ENCODE measurements around the gene LETM1.

Gene LETM1

GRCh38 chr4:1870328-1870577, 14.3 kb upstream of the LETM1 start:
- H3K27me3 ChIP-seq (ENCODE audit: insufficient read depth, low read length): no peaks in the 10 kb centered on the region
- no peaks in the 10 kb centered on the region for H3K36me3 ChIP-seq (ENCODE audit: insufficient read depth, low read length)

GRCh38 chr4:1869530-1870327, 13.8 kb upstream of the LETM1 start:
- H3K27me3 ChIP-seq (ENCODE audit: insufficient read depth, low read length): no peaks in the 10 kb centered on the region

More at GRCh38 chr4:1870328-1870577, 14.3 kb upstream of the LETM1 start:
- Histone ChIP-seq H3K4me3 (ENCODE audit: low read length) (peak overlapping the region; percentile 86), H3K9me3 (ENCODE audit: low read length) (no peaks in the 10 kb centered on the region), H3K4me1 (ENCODE audit: insufficient read depth, low read length) (peaks cover 50% of the 10 kb centered on the region), H2AFZ (ENCODE audit: low read depth, low read length) (peak overlapping the region; percentile 58)

GRCh38 chr4:1868912-1869311, 13.0 kb upstream of the LETM1 start:
- Histone ChIP-seq H2AFZ (ENCODE audit: low read depth, low read length) (no peak overlapping the region), H3K4me1 (ENCODE audit: insufficient read depth, low read length) (peaks cover 58% of the 10 kb centered on the region), H3K36me3 (ENCODE audit: insufficient read depth, low read length) (no peaks in the 10 kb centered on the region), H3K9me3 (ENCODE audit: low read length) (no peaks in the 10 kb centered on the region), H3K27me3 (ENCODE audit: insufficient read depth, low read length) (no peaks in the 10 kb centered on the region), H3K4me3 (ENCODE audit: low read length) (no peak overlapping the region)

More at GRCh38 chr4:1869530-1870327, 13.8 kb upstream of the LETM1 start:
- Histone ChIP-seq H3K4me1 (ENCODE audit: insufficient read depth, low read length) (peaks cover 56% of the 10 kb centered on the region), H3K9me3 (ENCODE audit: low read length) (no peaks in the 10 kb centered on the region), H3K4me3 (ENCODE audit: low read length) (peak overlapping the region; percentile 86), H3K36me3 (ENCODE audit: insufficient read depth, low read length) (no peaks in the 10 kb centered on the region), H2AFZ (ENCODE audit: low read depth, low read length) (peak overlapping the region; percentile 58)

GRCh38 chr4:1868293-1868692, 12.3 kb upstream of the LETM1 start:
- peaks cover 58% of the 10 kb centered on the region for H3K4me1 ChIP-seq (ENCODE audit: insufficient read depth, low read length)
- H3K36me3 ChIP-seq (ENCODE audit: insufficient read depth, low read length): no peaks in the 10 kb centered on the region
- no peak overlapping the region for H2AFZ ChIP-seq (ENCODE audit: low read depth, low read length)
- H3K27me3 ChIP-seq (ENCODE audit: insufficient read depth, low read length): no peaks in the 10 kb centered on the region
- H3K9me3 ChIP-seq (ENCODE audit: low read length): no peaks in the 10 kb centered on the region
- H3K4me3 ChIP-seq (ENCODE audit: low read length): no peak overlapping the region

GRCh38 chr4:1866189-1866661, 10.3 kb upstream of the LETM1 start:
- no peaks in the 10 kb centered on the region for H3K27me3 ChIP-seq (ENCODE audit: insufficient read depth, low read length)
- H2AFZ ChIP-seq (ENCODE audit: low read depth, low read length): no peak overlapping the region
- no peaks in the 10 kb centered on the region for H3K36me3 ChIP-seq (ENCODE audit: insufficient read depth, low read length)
- no peaks in the 10 kb centered on the region for H3K9me3 ChIP-seq (ENCODE audit: low read length)
- H3K4me1 ChIP-seq (ENCODE audit: insufficient read depth, low read length): peaks cover 63% of the 10 kb centered on the region
- H3K4me3 ChIP-seq (ENCODE audit: low read length): no peak overlapping the region

- H2AFZ ChIP-seq (ENCODE audit: low read depth, low read length): no peak overlapping the region
- no peak overlapping the region for H3K4me3 ChIP-seq (ENCODE audit: low read length)
- H3K9me3 ChIP-seq (ENCODE audit: low read length): no peaks in the 10 kb centered on the region
- H3K4me1 ChIP-seq (ENCODE audit: insufficient read depth, low read length): peaks cover 55% of the 10 kb centered on the region
- no peaks in the 10 kb centered on the region for H3K36me3 ChIP-seq (ENCODE audit: insufficient read depth, low read length)
- H3K27me3 ChIP-seq (ENCODE audit: insufficient read depth, low read length): no peaks in the 10 kb centered on the region
Observed at GRCh38 chr4:1864076-1865008, 8.4 kb upstream of the LETM1 start.

GRCh38 chr4:1863297-1864033, 7.5 kb upstream of the LETM1 start:
- Histone ChIP-seq H3K36me3 (ENCODE audit: insufficient read depth, low read length) (no peaks in the 10 kb centered on the region), H3K9me3 (ENCODE audit: low read length) (no peaks in the 10 kb centered on the region), H3K27me3 (ENCODE audit: insufficient read depth, low read length) (no peaks in the 10 kb centered on the region), H3K4me1 (ENCODE audit: insufficient read depth, low read length) (peaks cover 58% of the 10 kb centered on the region), H3K4me3 (ENCODE audit: low read length) (no peak overlapping the region), H2AFZ (ENCODE audit: low read depth, low read length) (no peak overlapping the region)

GRCh38 chr4:1862961-1863296, 7.0 kb upstream of the LETM1 start:
- peaks cover 59% of the 10 kb centered on the region for H3K4me1 ChIP-seq (ENCODE audit: insufficient read depth, low read length)
- no peaks in the 10 kb centered on the region for H3K9me3 ChIP-seq (ENCODE audit: low read length)
- no peaks in the 10 kb centered on the region for H3K27me3 ChIP-seq (ENCODE audit: insufficient read depth, low read length)
- H3K4me3 ChIP-seq (ENCODE audit: low read length): no peak overlapping the region
- no peaks in the 10 kb centered on the region for H3K36me3 ChIP-seq (ENCODE audit: insufficient read depth, low read length)
- H2AFZ ChIP-seq (ENCODE audit: low read depth, low read length): no peak overlapping the region

GRCh38 chr4:1862055-1862911, 6.3 kb upstream of the LETM1 start:
- Histone ChIP-seq H3K9me3 (ENCODE audit: low read length) (no peaks in the 10 kb centered on the region), H3K4me1 (ENCODE audit: insufficient read depth, low read length) (peaks cover 66% of the 10 kb centered on the region), H2AFZ (ENCODE audit: low read depth, low read length) (no peak overlapping the region), H3K36me3 (ENCODE audit: insufficient read depth, low read length) (no peaks in the 10 kb centered on the region), H3K4me3 (ENCODE audit: low read length) (no peak overlapping the region), H3K27me3 (ENCODE audit: insufficient read depth, low read length) (no peaks in the 10 kb centered on the region)

GRCh38 chr4:1859389-1859753, 3.4 kb upstream of the LETM1 start:
- Histone ChIP-seq H3K27me3 (ENCODE audit: insufficient read depth, low read length) (no peaks in the 10 kb centered on the region), H3K4me1 (ENCODE audit: insufficient read depth, low read length) (peaks cover 54% of the 10 kb centered on the region), H3K4me3 (ENCODE audit: low read length) (no peak overlapping the region), H2AFZ (ENCODE audit: low read depth, low read length) (no peak overlapping the region), H3K9me3 (ENCODE audit: low read length) (no peaks in the 10 kb centered on the region), H3K36me3 (ENCODE audit: insufficient read depth, low read length) (no peaks in the 10 kb centered on the region)

- H2AFZ ChIP-seq (ENCODE audit: low read depth, low read length): no peak overlapping the region
- H3K27me3 ChIP-seq (ENCODE audit: insufficient read depth, low read length): no peaks in the 10 kb centered on the region
- peaks cover 45% of the 10 kb centered on the region for H3K4me1 ChIP-seq (ENCODE audit: insufficient read depth, low read length)
- H3K9me3 ChIP-seq (ENCODE audit: low read length): no peaks in the 10 kb centered on the region
- H3K4me3 ChIP-seq (ENCODE audit: low read length): no peak overlapping the region
- peaks cover 7% of the 10 kb centered on the region for H3K36me3 ChIP-seq (ENCODE audit: insufficient read depth, low read length)
Observed at GRCh38 chr4:1857931-1858330, 2.0 kb upstream of the LETM1 start.

- H2AFZ ChIP-seq (ENCODE audit: low read depth, low read length): peak overlapping the region; percentile 54
- H3K36me3 ChIP-seq (ENCODE audit: insufficient read depth, low read length): peaks cover 7% of the 10 kb centered on the region
- peak overlapping the region; percentile 76 for H3K4me3 ChIP-seq (ENCODE audit: low read length)
- no peaks in the 10 kb centered on the region for H3K9me3 ChIP-seq (ENCODE audit: low read length)
- H3K4me1 ChIP-seq (ENCODE audit: insufficient read depth, low read length): peaks cover 39% of the 10 kb centered on the region
- no peaks in the 10 kb centered on the region for H3K27me3 ChIP-seq (ENCODE audit: insufficient read depth, low read length)
Observed at GRCh38 chr4:1856943-1857699, 1.2 kb upstream of the LETM1 start.
